Neural progenitor cell (in vitro differentiated cells): ENCODE results near the gene ZNRF1. TPM values are rescaled to one million over a fixed set of nuclear protein-coding genes. Genes with fewer than 3 reads are reported as not detected.

Experiments
- DNase-seq: peaks from one replicate; pipeline ENCODE4 v3.0.0-alpha.2; 2016; ENCODE audit warnings: low spot score
- H2AFZ ChIP-seq: fragments of 200-600 bp; sonication (generic); replicated peaks from 2 replicates; pipeline ENCODE4 v1.6.1; 2016; ENCODE audit warnings: antibody characterized with exemption
- H3F3A ChIP-seq: fragments of 200-600 bp; sonication (generic); 2 replicates; pipeline ENCODE4 v1.6.1; 2016; ENCODE audit warnings: antibody characterized with exemption, low read depth
- H3K27ac ChIP-seq: fragments of 200-600 bp; sonication (generic); 2 replicates; pipeline ENCODE4 v1.5.1; 2016; ENCODE audit warnings: mild to moderate bottlenecking
- H3K27me3 ChIP-seq: fragments of 200-600 bp; sonication (generic); 2 replicates; pipeline ENCODE4 v1.6.1; 2016; ENCODE audit warnings: mild to moderate bottlenecking, moderate library complexity
- H3K36me3 ChIP-seq: fragments of 200-600 bp; sonication (generic); 2 replicates; pipeline ENCODE4 v1.5.1; 2016
- H3K4me1 ChIP-seq: fragments of 200-600 bp; sonication (generic); 2 replicates; pipeline ENCODE4 v1.6.1; 2016; ENCODE audit warnings: mixed run types
- H3K4me2 ChIP-seq: fragments of 200-600 bp; sonication (generic); 2 replicates; pipeline ENCODE4 v1.6.1; 2016
- H3K4me3 ChIP-seq: fragments of 200-600 bp; sonication (generic); 2 replicates; pipeline ENCODE4 v1.5.1; 2016
- H3K79me2 ChIP-seq: fragments of 200-600 bp; sonication (generic); 2 replicates; pipeline ENCODE4 v1.6.1; 2016; ENCODE audit warnings: low read depth
- H3K9ac ChIP-seq: fragments of 200-600 bp; sonication (generic); 2 replicates; pipeline ENCODE4 v1.6.1; 2016
- H3K9me3 ChIP-seq: fragments of 200-600 bp; sonication (generic); 2 replicates; pipeline ENCODE4 v1.5.1; 2016; ENCODE audit warnings: low read depth
- H4K20me1 ChIP-seq: fragments of 200-600 bp; sonication (generic); 2 replicates; pipeline ENCODE4 v1.6.1; 2016; ENCODE audit warnings: low read depth
- H3K27ac Mint-ChIP-seq: 3 replicates; pipeline ENCODE4 v1.8.0; 2021; ENCODE audit warnings: mixed read lengths
- H3K27me3 Mint-ChIP-seq: 2 replicates; pipeline ENCODE4 v1.8.0; 2022; ENCODE audit warnings: low read depth, mild to moderate bottlenecking, inconsistent platforms, moderate library complexity, mixed read lengths; ENCODE audit not compliant: insufficient read depth
- H3K36me3 Mint-ChIP-seq: 3 replicates; pipeline ENCODE4 v1.8.0; 2021; ENCODE audit warnings: mixed read lengths
- H3K4me1 Mint-ChIP-seq: 3 replicates; pipeline ENCODE4 v1.8.0; 2021; ENCODE audit warnings: mixed read lengths
- H3K4me3 Mint-ChIP-seq: 3 replicates; pipeline ENCODE4 v1.8.0; 2021; ENCODE audit warnings: mild to moderate bottlenecking, moderate library complexity, mixed read lengths
- H3K9me3 Mint-ChIP-seq: 3 replicates; pipeline ENCODE4 v1.8.0; 2020; ENCODE audit warnings: mixed read lengths
- CTCF ChIP-seq: fragments of 200-600 bp; sonication (generic); IDR thresholded peaks from 2 replicates; pipeline ENCODE4 v1.5.1; 2017; ENCODE audit warnings: antibody characterized with exemption, mild to moderate bottlenecking
- EZH2 ChIP-seq: fragments of 200-600 bp; sonication (generic); IDR thresholded peaks from 2 replicates; pipeline ENCODE4 v1.6.1; 2017; ENCODE audit warnings: antibody characterized with exemption, mild to moderate bottlenecking, moderate library complexity
- EZH2phosphoT487 ChIP-seq: fragments of 200-600 bp; sonication (generic); IDR thresholded peaks from 2 replicates; pipeline ENCODE4 v1.6.1; 2017; ENCODE audit warnings: antibody characterized with exemption
- total RNA-seq: library from RNA; depleted of rRNA; stranded (reverse); fragments of >200 nt; gene quantifications from 2 replicates; pipeline ENCODE4 v1.2.3, GENCODE V29; 2015; ENCODE audit warnings: low replicate concordance

ZNRF1 gene
- total RNA-seq, 1 donor from 2014 or later = 9.3 TPM

- Histone ChIP-seq H3K9ac (no peak overlapping the region), H3K4me1 (peaks cover 12% of the 10 kb centered on the region), H3K4me2 (no peak overlapping the region), H3F3A (no peaks in the 10 kb centered on the region), H3K27ac (peak overlapping the region; percentile 62), H4K20me1 (peaks cover 78% of the 10 kb centered on the region), H3K27me3 (no peaks in the 10 kb centered on the region), H3K4me3 (no peak overlapping the region), H3K79me2 (peaks cover 96% of the 10 kb centered on the region), H2AFZ (no peak overlapping the region), H3K9me3 (no peaks in the 10 kb centered on the region), H3K36me3 (no peaks in the 10 kb centered on the region)
- H3K4me3 Mint-ChIP-seq = no peak overlapping the region
- H3K27me3 Mint-ChIP-seq = no peaks in the 10 kb centered on the region
- no peak overlapping the region for H3K27ac Mint-ChIP-seq
- no peaks in the 10 kb centered on the region for H3K4me1 Mint-ChIP-seq
- TF ChIP-seq CTCF = no peak
- TF ChIP-seq EZH2 = no peak
- TF ChIP-seq EZH2phosphoT487 = no peak
- peaks cover 22% of the 10 kb centered on the region for H3K36me3 Mint-ChIP-seq
- no peak for DNase-seq
- no peaks in the 10 kb centered on the region for H3K9me3 Mint-ChIP-seq
Measured at GRCh38 chr16:75086688-75087374, 88.0 kb downstream of the ZNRF1 start.

DNA sequence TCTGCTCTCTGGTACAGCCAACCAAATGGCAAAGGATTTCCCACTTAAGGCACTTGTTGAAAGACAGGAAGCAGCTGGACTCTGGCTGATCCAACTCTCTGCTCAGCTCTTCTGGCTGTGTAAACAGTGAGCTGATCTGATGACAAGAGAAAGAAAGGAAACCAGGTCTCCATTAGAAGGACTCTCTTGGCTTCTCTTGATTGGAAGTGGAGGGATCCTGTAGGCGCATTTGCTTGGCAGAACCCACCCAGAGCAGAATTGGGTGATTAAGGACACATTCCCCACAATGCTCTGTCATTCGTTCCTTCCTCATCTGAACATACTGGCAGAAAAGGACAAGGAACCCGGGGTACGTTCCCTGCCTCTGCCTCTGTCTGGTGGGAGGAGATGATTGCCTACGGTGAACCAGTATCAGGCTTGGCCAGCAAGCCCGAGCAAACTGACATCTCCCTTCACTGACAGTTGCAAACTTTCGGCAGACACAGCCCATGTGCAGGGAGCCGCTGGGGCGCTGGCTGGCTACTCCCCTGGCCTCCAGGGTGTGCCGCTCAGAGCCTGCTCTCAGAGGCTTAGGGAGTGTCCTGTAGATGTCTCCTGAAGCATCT lies 88.7 kb downstream of the ZNRF1 start:
- Histone ChIP-seq H4K20me1 (peaks cover 75% of the 10 kb centered on the region), H3K9ac (no peak overlapping the region), H2AFZ (no peak overlapping the region), H3F3A (no peaks in the 10 kb centered on the region), H3K36me3 (no peaks in the 10 kb centered on the region), H3K9me3 (no peaks in the 10 kb centered on the region), H3K27ac (peak overlapping the region; percentile 62), H3K79me2 (peaks cover 95% of the 10 kb centered on the region), H3K4me2 (no peak overlapping the region), H3K4me3 (no peak overlapping the region), H3K27me3 (no peaks in the 10 kb centered on the region), H3K4me1 (peaks cover 12% of the 10 kb centered on the region)
- no peaks in the 10 kb centered on the region for H3K9me3 Mint-ChIP-seq
- H3K36me3 Mint-ChIP-seq = peaks cover 22% of the 10 kb centered on the region
- no peaks in the 10 kb centered on the region for H3K4me1 Mint-ChIP-seq
- TF ChIP-seq EZH2phosphoT487 = no peak
- TF ChIP-seq CTCF = no peak
- TF ChIP-seq EZH2 = no peak
- no peak for DNase-seq
- no peak overlapping the region for H3K27ac Mint-ChIP-seq
- H3K27me3 Mint-ChIP-seq = no peaks in the 10 kb centered on the region
- H3K4me3 Mint-ChIP-seq = no peak overlapping the region

DNA sequence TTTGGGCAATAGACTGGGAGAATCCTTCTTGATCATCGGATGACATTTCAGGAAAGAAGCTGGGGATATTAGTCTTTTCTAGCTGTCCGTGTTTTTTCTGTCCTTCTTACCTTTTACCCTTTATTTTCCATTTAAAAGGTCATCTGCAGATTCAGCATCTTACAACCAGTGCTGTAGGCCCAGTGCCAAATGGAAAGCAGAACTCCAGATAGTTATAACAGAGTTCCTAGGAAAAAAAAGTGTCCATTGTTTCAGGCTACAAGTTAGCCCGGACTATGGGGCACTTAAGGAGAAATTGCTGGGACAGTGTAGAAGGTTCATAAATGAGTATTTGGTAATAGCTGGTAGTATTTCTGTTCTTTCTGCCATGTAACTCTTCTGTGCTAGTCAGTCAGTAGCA lies 89.4 kb downstream of the ZNRF1 start:
- Histone ChIP-seq H3K79me2 (peaks cover 92% of the 10 kb centered on the region), H3K9me3 (no peaks in the 10 kb centered on the region), H3K27ac (no peak overlapping the region), H3K27me3 (no peaks in the 10 kb centered on the region), H4K20me1 (peaks cover 75% of the 10 kb centered on the region), H2AFZ (no peak overlapping the region), H3K36me3 (no peaks in the 10 kb centered on the region), H3K9ac (no peak overlapping the region), H3K4me3 (no peak overlapping the region), H3F3A (no peaks in the 10 kb centered on the region), H3K4me2 (no peak overlapping the region), H3K4me1 (peaks cover 12% of the 10 kb centered on the region)
- no peak overlapping the region for H3K4me3 Mint-ChIP-seq
- DNase-seq = no peak
- H3K27me3 Mint-ChIP-seq = no peaks in the 10 kb centered on the region
- H3K36me3 Mint-ChIP-seq = peaks cover 22% of the 10 kb centered on the region
- H3K9me3 Mint-ChIP-seq = no peaks in the 10 kb centered on the region
- no peaks in the 10 kb centered on the region for H3K4me1 Mint-ChIP-seq
- TF ChIP-seq EZH2phosphoT487 (no peak), CTCF (no peak), EZH2 (no peak)
- H3K27ac Mint-ChIP-seq = no peak overlapping the region
